ENCODE data around the gene KCNK5.

- no peak for TF ChIP-seq CTCF (IDR thresholded peaks at IDR 0.05)
- TF ChIP-seq POLR2A (IDR thresholded peaks at IDR 0.05), result no peak
Measured at GRCh38 chr6:39177130-39177529, 52.1 kb downstream of the KCNK5 start.
